ENCODE data around the gene FDX2. TPM values are rescaled to one million over a fixed set of nuclear protein-coding genes. Genes with fewer than 3 reads are reported as not detected.

The FDX2 gene
- total and polyA plus RNA-seq, 2 of the 13 experiments (the other 11 are each of a cell fraction or from before 2014, with no cell fraction given), result 21.0 to 24.7 TPM

DNA sequence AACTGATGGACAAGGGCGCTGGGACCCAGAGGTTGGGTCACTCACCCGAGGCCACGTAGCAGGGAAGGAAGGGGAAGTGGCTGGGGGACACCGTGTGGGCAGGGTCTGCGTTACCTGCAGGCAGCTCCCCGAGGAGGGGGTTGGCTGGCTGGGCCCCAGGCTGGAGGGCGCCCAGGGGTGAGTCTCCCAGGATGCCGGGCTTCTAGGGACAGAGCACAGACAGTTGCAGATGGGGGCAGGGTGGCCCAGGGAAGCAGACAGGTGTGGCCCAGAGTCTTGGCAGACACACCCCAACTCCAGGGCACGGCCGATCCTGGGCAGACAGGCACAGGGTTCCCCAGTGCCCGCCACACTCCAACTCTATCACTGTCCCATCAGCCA lies 5.6 kb upstream of the FDX2 start:
- BruUV-seq (replicated peaks), result no TSS peak
- no peak overlapping the region for H2AFZ ChIP-seq (ENCODE audit: low read length)
- no peak overlapping the region for H3K4me3 ChIP-seq (replicated peaks in 1 of 3; ENCODE audit: insufficient read depth in 1 of 3, low read depth in 2 of 3, low read length in 3 of 3)
- FAIRE-seq (no peak), DNase-seq (ENCODE audit: low spot score) (no peak), ATAC-seq (no peak; the same call in 2 of the 3 replicates)
- no peaks in the 10 kb centered on the region for H3K9me3 ChIP-seq (ENCODE audit: low read length)
- POLR2A ChIA-PET, result interaction anchor here (2.4 kb wide), 1 partner anchor 11 kb away, joined by 10 read pairs; no protein-coding TSS in a partner anchor
- TF ChIP-seq AGO2 (optimal IDR thresholded peaks at IDR 0.05; ENCODE audit: low read depth, low read length), result peak; percentile 81
- TF ChIP-seq, protein P1, sequence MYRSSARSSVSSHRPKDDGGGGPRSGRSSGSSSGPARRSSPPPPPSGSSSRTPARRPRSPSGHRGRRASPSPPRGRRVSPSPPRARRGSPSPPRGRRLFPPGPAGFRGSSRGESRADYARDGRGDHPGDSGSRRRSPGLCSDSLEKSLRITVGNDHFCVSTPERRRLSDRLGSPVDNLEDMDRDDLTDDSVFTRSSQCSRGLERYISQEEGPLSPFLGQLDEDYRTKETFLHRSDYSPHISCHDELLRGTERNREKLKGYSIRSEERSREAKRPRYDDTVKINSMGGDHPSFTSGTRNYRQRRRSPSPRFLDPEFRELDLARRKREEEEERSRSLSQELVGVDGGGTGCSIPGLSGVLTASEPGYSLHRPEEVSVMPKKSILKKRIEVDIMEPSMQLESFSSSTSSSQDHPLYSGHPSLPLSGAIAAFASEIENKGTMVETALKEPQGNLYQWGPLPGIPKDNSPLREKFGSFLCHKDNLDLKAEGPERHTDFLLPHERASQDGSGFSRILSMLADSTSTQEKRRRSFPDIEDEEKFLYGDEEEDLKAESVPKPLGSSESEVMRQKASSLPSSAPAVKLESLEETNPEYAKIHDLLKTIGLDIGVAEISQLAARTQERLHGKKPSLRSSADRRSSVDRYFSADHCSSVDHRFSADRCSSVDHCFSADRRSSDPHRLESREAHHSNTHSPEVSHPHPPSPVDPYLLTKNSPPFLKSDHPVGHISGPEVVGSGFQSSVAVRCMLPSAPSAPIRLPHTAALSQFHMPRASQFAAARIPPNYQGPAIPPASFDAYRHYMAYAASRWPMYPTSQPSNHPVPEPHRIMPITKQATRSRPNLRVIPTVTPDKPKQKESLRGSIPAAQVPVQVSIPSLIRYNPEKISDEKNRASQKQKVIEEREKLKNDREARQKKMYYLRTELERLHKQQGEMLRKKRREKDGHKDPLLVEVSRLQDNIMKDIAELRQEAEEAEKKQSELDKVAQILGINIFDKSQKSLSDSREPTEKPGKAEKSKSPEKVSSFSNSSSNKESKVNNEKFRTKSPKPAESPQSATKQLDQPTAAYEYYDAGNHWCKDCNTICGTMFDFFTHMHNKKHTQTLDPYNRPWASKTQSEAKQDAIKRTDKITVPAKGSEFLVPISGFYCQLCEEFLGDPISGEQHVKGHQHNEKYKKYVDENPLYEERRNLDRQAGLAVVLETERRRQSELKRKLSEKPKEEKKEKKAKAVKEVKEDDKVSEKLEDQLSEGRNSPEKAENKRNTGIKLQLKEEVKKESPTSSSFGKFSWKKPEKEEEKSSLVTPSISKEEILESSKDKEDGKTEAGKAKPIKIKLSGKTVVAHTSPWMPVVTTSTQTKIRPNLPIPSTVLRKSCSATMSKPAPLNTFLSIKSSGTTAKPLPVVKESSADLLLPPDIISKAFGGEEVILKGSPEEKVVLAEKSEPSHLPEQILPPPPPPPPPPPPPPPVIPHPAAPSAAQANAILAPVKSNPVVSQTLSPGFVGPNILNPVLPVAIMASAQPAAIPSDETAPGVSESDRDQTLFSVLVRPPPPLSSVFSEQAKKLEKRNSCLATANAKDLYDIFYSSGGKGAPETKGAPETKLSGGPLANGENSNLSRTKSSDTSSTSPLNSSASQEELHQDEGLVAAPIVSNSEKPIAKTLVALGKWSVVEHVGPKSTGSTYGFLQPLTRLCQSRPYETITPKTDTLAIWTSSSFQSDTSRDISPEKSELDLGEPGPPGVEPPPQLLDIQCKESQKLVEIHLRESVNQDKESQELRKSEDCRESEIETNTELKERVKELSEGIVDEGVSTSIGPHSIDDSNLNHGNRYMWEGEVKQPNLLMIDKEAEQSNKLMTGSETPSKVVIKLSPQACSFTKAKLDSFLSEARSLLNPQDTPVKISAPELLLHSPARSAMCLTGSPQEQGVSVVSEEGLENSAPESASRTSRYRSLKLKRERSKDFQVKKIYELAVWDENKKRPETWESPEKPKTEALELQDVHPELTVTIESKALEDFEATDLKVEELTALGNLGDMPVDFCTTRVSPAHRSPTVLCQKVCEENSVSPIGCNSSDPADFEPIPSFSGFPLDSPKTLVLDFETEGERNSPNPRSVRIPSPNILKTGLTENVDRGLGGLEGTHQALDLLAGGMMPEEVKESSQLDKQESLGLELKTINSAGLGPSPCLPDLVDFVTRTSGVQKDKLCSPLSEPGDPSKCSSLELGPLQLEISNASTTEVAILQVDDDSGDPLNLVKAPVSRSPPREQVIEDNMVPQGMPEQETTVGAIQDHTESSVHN (CRISPR knock-in tag; IDR thresholded peaks at IDR 0.05), result no peak
- no peak overlapping the region for H3K9ac ChIP-seq (ENCODE audit: insufficient read depth, low read depth, low read length)
- intact Hi-C loops (cut with micrococcal nuclease; ENCODE audit: unreplicated experiment) (no loop called here), in situ Hi-C loops (cut with HindIII; ENCODE audit: extremely low pct_ligation_motif_present, low pct_unique_long_range_greater_than_20kb) (no loop called here)
- H3K27ac ChIP-seq (ENCODE audit: extremely low read length, insufficient read depth, low read length), result no peak overlapping the region
- no peaks in the 10 kb centered on the region for H3K4me1 ChIP-seq (ENCODE audit: insufficient read depth, low read length)
- H3K36me3 ChIP-seq (replicated peaks in 1 of 2; ENCODE audit: control insufficient read depth in 1 of 2, insufficient read depth in 2 of 2, low read length in 2 of 2), result peaks cover 33 to 78% of the 10 kb centered on the region in 2 experiments
- H3K79me2 ChIP-seq (ENCODE audit: insufficient read depth, low read length), result no peaks in the 10 kb centered on the region
- CTCF ChIA-PET (ENCODE audit: low intra/inter-chr PET ratio, low total read pairs), result no interaction called here
- 96% methylated on average over 6 of the region's 11 CpGs for WGBS (ENCODE audit: low lambda C conversion rate)
- H3K27me3 ChIP-seq (ENCODE audit: control insufficient read depth in 1 of 2, insufficient read depth in 2 of 2, low read length in 2 of 2), result no peaks in the 10 kb centered on the region
- no peak overlapping the region for H3K4me2 ChIP-seq (ENCODE audit: low read depth, low read length)
- H4K20me1 ChIP-seq (ENCODE audit: insufficient read depth, low read length), result no peaks in the 10 kb centered on the region
